Adrenal gland (tissue), 12 donors: ENCODE measurements around the gene DCDC2B. TPM values are rescaled to one million over a fixed set of nuclear protein-coding genes. Genes with fewer than 3 reads are reported as not detected.

ENCODE experiments used
- DNase-seq, 7 donors: peaks; one replicate each; pipeline ENCODE4 v3.0.0-alpha.2; 2019 to 2020
- H3K27ac ChIP-seq, 5 donors: fragments of 200-600 bp; sonication (generic) in 4 of 5; 1 replicate in 3 of 5; 2 replicates in 2 of 5; pipeline versions ENCODE4 v1.5.1 to v1.8.0; 2016 to 2020; ENCODE audit warnings: mild to moderate bottlenecking in 1 of 5
- H3K27me3 ChIP-seq: fragments of 200-600 bp; 2 replicates; pipeline ENCODE4 v1.8.0; 2021
- H3K36me3 ChIP-seq, 2 donors: fragments of 200-600 bp; replicated peaks in 1 of 2; 1 replicate in 1 of 2; 2 replicates in 1 of 2; pipeline versions ENCODE4 v1.5.1 to v1.8.0; 2018 to 2022
- H3K4me1 ChIP-seq, 2 donors: fragments of 200-600 bp; replicated peaks in 1 of 2; 1 replicate in 1 of 2; 2 replicates in 1 of 2; pipeline versions ENCODE4 v1.5.1 to v1.8.0; 2018 to 2021
- H3K4me3 ChIP-seq, 4 donors: fragments of 200-600 bp; sonication (generic) in 3 of 4; one replicate each; pipeline ENCODE4 v1.5.1; 2016 to 2018
- H3K9me3 ChIP-seq, 3 donors: fragments of 200-600 bp; sonication (generic) in 1 of 3; replicated peaks in 1 of 3; 1 replicate in 2 of 3; 2 replicates in 1 of 3; pipeline versions ENCODE4 v1.5.1 to v1.8.0; 2016 to 2021
- POLR2A ChIP-seq, 2 donors: fragments of 450-650 bp; IDR thresholded peaks; one replicate each; pipeline ENCODE4 v1.6.1; 2017; ENCODE audit warnings: antibody characterized with exemption in 2 of 2, mild to moderate bottlenecking in 2 of 2, moderate library complexity in 1 of 2
- WGBS, 4 donors: extraction: QIAGEN DNeasy Blood & Tissue Kit in 2 of 4; methylation state at CpG; one replicate each; pipeline versions ENCODE4 v1.1.5 to v1.1.7; 2013 to 2017; 5-methylcytosine and 5-hydroxymethylcytosine counted together
- intact Hi-C, 2 donors: fragments of 100-400 bp; cut with DNase I; formaldehyde crosslinking; loops; one replicate each; pipeline versions ENCODE4 v1.14.1 to v1.15.0; 2022 to 2023
- polyA plus RNA-seq, 3 donors: library from polyadenylated mRNA; stranded (reverse); fragments of 200-250 nt in 2 of 3; fragments of 350-450 nt in 1 of 3; fragmentation: Illumina TruSeq in 1 of 3; extraction: RNeasy Lipid Tissue Mini Kit (QIAGEN cat#74804) in 1 of 3; gene quantifications; one replicate each; pipeline ENCODE4 v1.2.3, GENCODE V29; 2013 to 2014
- total RNA-seq, 9 donors: library from RNA; depleted of rRNA in 4 of 9; stranded (reverse); fragments of >200 nt in 4 of 9; fragments of 120-200 nt in 1 of 9; fragmentation: NEBNext Ultra II Directional in 1 of 9; extraction: Animal tissue kit (Norgen Biotek cat#: 25700) in 1 of 9; gene quantifications; one replicate each; pipeline versions ENCODE4 v1.1.0 to v1.2.4, GENCODE V29; 2013 to 2023
- TF ChIP-seq, protein P1 (sequence below), 6 experiments: fragments of 450-650 bp in 4 of 6; fragments of 200-600 bp in 2 of 6; sonication (generic) in 1 of 6; IDR thresholded peaks; 1 replicate in 5 of 6; 2 replicates in 1 of 6; pipeline versions ENCODE4 v1.5.1 to v1.8.0; 2016 to 2021; ENCODE audit warnings: antibody characterized with exemption in 6 of 6, mild to moderate bottlenecking in 2 of 6, moderate library complexity in 1 of 6
- donor health status: healthy with polysubstance abuse.
- donor health status: Bipolar disorder and iron deficiency.
- donor health status: DM: yes; HTN: yes; CAD: no.
- donor health status: DM: no; HTN: no; CAD: no.
- donor health status: DM: no; HTN: no; CAD: no.
- donor health status: DM: yes; HTN: yes; CAD: no.

The DCDC2B gene
- total and polyA plus RNA-seq, 12 donors = not detected

DNA sequence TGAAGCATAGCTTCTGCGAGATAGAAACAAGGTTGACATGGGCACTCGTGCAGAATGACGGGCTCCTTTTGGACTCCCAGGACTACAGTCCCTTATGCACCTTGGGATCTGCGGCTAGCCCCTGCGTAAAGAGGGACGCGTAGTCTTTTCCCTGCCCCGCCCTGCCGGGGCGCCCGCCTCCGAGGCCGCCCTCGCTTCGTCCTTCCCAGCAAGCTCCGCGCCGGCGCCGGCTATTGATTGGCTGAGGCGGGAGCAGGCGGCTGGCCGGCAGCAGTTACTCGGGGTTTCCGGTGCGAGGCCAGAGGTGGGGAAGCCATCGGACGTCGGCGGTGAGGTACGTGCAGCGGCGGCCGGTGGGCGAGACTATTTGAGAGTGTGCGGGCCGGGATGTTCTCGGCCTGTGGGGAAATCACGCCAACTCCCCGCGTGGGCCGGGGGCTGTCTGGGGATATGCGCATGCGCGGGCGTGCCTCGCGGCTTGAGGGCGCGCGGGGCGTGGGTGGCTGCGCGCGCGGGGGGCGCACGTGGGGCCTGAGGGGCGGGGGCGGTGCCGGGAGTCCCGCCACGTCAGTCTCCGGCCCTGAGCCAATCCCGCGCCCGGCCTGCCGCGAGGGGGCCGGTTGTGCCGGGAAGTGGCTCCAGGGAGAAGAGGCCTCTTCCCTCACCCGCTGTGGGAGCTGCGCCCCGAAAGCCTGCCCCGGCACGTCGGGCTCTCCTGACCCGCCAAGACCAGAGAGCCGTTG is 29.3 kb upstream of the DCDC2B start, which contains the start of gene TXLNA:
TXLNA (plus strand) TSS at position 233 of the 743 bp plus-strand sequence. CDS start 671 bp downstream, outside the sequence.
- intact Hi-C loops = no loop called here
- peaks cover 0 to 30% of the 10 kb centered on the region in 2 donors for H3K36me3 ChIP-seq
- WGBS, 4 donors = 0 to 1% (median 0%) methylated on average over 23 to 79 of the region's 79 CpGs
- H3K4me3 ChIP-seq = peak within 1 kb of the TSS in 3 of 4 donors; percentile 62 to 73 (median 66)
- peak; percentile 93 to 97 (median 95) for DNase-seq
- no peaks in the 10 kb centered on the region for H3K9me3 ChIP-seq
- H3K4me1 ChIP-seq = peaks cover 21 to 46% of the 10 kb centered on the region in 2 donors
- peak within 1 kb of the TSS; percentile 65 to 98 (median 96) for H3K27ac ChIP-seq
- H3K27me3 ChIP-seq = no peaks in the 10 kb centered on the region
- peak; percentile 64 to 67 for TF ChIP-seq POLR2A (IDR thresholded peaks at IDR 0.05)
- TF ChIP-seq, protein P1, sequence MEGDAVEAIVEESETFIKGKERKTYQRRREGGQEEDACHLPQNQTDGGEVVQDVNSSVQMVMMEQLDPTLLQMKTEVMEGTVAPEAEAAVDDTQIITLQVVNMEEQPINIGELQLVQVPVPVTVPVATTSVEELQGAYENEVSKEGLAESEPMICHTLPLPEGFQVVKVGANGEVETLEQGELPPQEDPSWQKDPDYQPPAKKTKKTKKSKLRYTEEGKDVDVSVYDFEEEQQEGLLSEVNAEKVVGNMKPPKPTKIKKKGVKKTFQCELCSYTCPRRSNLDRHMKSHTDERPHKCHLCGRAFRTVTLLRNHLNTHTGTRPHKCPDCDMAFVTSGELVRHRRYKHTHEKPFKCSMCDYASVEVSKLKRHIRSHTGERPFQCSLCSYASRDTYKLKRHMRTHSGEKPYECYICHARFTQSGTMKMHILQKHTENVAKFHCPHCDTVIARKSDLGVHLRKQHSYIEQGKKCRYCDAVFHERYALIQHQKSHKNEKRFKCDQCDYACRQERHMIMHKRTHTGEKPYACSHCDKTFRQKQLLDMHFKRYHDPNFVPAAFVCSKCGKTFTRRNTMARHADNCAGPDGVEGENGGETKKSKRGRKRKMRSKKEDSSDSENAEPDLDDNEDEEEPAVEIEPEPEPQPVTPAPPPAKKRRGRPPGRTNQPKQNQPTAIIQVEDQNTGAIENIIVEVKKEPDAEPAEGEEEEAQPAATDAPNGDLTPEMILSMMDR (IDR thresholded peaks at IDR 0.05) = peak in 3 of 6 experiments; percentile 15 to 27 (median 20)

DNA sequence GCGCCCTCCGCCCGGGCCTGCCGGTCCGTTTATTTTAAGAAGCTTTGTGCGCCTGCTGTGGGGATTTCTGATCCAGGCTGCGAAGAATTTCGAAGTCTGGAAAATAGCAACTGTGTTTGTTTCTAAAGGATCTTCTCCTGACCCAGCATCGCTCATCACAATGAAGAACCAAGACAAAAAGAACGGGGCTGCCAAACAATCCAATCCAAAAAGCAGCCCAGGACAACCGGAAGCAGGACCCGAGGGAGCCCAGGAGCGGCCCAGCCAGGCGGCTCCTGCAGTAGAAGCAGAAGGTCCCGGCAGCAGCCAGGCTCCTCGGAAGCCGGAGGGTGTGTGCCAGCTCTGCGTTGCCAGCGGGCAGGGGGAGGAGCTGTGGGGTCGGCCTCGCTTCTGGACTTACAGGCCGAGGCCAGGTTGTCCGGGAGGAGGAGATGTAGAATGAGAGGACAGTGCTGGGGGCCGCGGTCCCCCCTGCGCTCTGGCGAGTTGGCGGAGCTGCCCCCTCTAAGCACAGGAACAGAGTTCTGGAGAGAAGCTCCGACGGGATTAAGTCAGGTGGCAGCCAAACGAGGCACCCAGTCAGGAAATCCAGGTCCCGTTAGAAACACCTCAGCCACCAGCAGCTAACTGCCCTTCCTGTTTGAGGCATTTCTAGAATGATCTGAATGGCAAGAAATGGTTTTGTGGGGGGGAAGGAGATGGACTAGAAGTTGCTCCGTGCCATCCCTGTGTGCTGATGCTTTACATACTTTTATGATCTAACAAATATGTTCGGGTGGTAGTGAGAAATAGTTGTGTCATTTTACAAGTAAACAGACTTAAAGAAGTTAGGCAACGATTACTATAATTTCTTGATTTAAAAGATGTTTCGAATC is 28.5 kb upstream of the DCDC2B start:
- Histone ChIP-seq H3K9me3 (no peaks in the 10 kb centered on the region), H3K27ac (peak overlapping the region; percentile 65 to 98 (median 96)), H3K36me3 (peaks cover 0 to 38% of the 10 kb centered on the region in 2 donors), H3K4me3 (peak overlapping the region in 3 of 4 donors; percentile 62 to 73 (median 66)), H3K27me3 (no peaks in the 10 kb centered on the region), H3K4me1 (peaks cover 21 to 47% of the 10 kb centered on the region in 2 donors)
- 5 to 10% (median 7%) methylated on average over 12 to 36 of the region's 36 CpGs for WGBS, 4 donors
- peak in 1 of 2 donors; percentile 50 for TF ChIP-seq POLR2A (IDR thresholded peaks at IDR 0.05)
- TF ChIP-seq, protein P1 (IDR thresholded peaks at IDR 0.05) = no peak
- intact Hi-C loops = no loop called here
- peak; percentile 54 to 85 (median 75) for DNase-seq

DNA sequence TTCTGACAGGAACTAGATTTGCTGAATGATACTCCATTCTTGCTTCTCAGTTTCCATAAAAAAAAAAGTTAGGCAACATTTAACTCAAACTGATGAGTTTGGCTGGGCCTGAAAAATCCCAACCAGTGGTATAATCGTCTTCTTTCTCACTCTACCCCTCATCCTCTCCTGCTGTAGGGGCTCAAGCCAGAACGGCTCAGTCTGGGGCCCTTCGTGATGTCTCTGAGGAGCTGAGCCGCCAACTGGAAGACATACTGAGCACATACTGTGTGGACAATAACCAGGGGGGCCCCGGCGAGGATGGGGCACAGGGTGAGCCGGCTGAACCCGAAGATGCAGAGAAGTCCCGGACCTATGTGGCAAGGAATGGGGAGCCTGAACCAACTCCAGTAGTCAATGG is 27.8 kb upstream of the DCDC2B start:
- WGBS, 4 donors = 62 to 77% (median 67%) methylated on average over 9 of the region's 9 CpGs
- peak overlapping the region in 4 of 5 donors; percentile 65 to 97 (median 94) for H3K27ac ChIP-seq
- H3K9me3 ChIP-seq = no peaks in the 10 kb centered on the region
- H3K4me3 ChIP-seq = peak overlapping the region in 1 of 4 donors; percentile 73
- peaks cover 0 to 45% of the 10 kb centered on the region in 2 donors for H3K36me3 ChIP-seq
- H3K27me3 ChIP-seq = no peaks in the 10 kb centered on the region
- peaks cover 21 to 47% of the 10 kb centered on the region in 2 donors for H3K4me1 ChIP-seq
- TF ChIP-seq, protein P1 (IDR thresholded peaks at IDR 0.05) = no peak
- TF ChIP-seq POLR2A (IDR thresholded peaks at IDR 0.05) = no peak
- DNase-seq = no peak
- intact Hi-C loops = no loop called here

DNA sequence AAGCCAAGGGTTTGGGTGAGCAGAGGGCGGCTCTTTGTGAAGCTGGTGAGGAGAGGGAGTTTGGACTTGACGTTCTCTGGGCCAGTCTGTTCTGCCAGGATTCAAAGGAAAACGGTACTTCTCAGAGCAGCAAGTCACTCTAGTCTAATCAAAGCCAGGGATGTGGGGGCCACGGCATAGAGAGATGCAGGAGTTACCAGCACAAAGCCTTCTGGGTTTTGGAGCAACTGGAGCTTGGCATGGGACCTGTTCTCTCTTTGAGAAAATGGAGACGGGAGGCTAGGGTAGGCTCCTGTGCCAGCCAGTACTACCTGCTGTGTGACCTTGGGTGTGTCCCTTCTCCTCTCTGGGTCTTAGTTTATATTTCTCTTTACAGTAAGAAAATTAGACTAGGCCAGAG is 27.3 kb upstream of the DCDC2B start:
- intact Hi-C loops = no loop called here
- Histone ChIP-seq H3K27me3 (no peaks in the 10 kb centered on the region), H3K4me3 (peak overlapping the region in 1 of 4 donors; percentile 73), H3K9me3 (no peaks in the 10 kb centered on the region), H3K36me3 (peaks cover 0 to 50% of the 10 kb centered on the region in 2 donors), H3K4me1 (peaks cover 21 to 47% of the 10 kb centered on the region in 2 donors), H3K27ac (peak overlapping the region in 3 of 5 donors; percentile 15 to 96 (median 91))
- WGBS, 4 donors = 61 to 67% (median 65%) methylated on average over 5 of the region's 5 CpGs
- TF ChIP-seq, protein P1 (IDR thresholded peaks at IDR 0.05) = no peak
- TF ChIP-seq POLR2A (IDR thresholded peaks at IDR 0.05) = no peak
- no peak for DNase-seq
